Retinal pigment epithelial cell (primary cell): ENCODE measurements around the gene PET100.

Experiments used
- DNase-seq: peaks from one replicate; pipeline ENCODE4 v3.0.0-alpha.2; 2010; ENCODE audit warnings: low read depth
- H3K4me3 ChIP-seq: 2 replicates; pipeline ENCODE4 v1.5.1; 2011; ENCODE audit warnings: mild to moderate bottlenecking, low read length, control low read depth, moderate library complexity
- CTCF ChIP-seq: conservative IDR thresholded peaks from 2 replicates; pipeline ENCODE4 v1.5.1; 2011; ENCODE audit warnings: low read depth, low read length, control low read depth, inconsistent platforms

PET100 gene

GRCh38 chr19:7645656-7646425 is 16.2 kb downstream of the PET100 start:
- TF ChIP-seq CTCF: no peak
- H3K4me3 ChIP-seq: no peak overlapping the region
- DNase-seq: no peak

- no peak for DNase-seq
- TF ChIP-seq CTCF: no peak
- no peak overlapping the region for H3K4me3 ChIP-seq
Measured at GRCh38 chr19:7646426-7646700, 16.8 kb downstream of the PET100 start.

GRCh38 chr19:7647156-7647555 is 17.6 kb downstream of the PET100 start:
- no peak for TF ChIP-seq CTCF
- no peak for DNase-seq
- no peak overlapping the region for H3K4me3 ChIP-seq

GRCh38 chr19:7648265-7649014 is 18.8 kb downstream of the PET100 start:
- DNase-seq: no peak
- no peak overlapping the region for H3K4me3 ChIP-seq
- no peak for TF ChIP-seq CTCF

GRCh38 chr19:7650148-7650547 is 20.6 kb downstream of the PET100 start:
- H3K4me3 ChIP-seq: no peak overlapping the region
- no peak for TF ChIP-seq CTCF
- no peak for DNase-seq

- TF ChIP-seq CTCF: peak; percentile 98
- peak overlapping the region; percentile 18 for H3K4me3 ChIP-seq
- peak; percentile 19 for DNase-seq
Measured at GRCh38 chr19:7652061-7652641, 22.6 kb downstream of the PET100 start.

- H3K4me3 ChIP-seq: no peak overlapping the region
- TF ChIP-seq CTCF: no peak
- DNase-seq: no peak
Measured at GRCh38 chr19:7654401-7654800, 24.8 kb downstream of the PET100 start.
